Caco-2 (cell line): Measurements from ENCODE around the gene FN3K. TPM values are rescaled to one million over a fixed set of nuclear protein-coding genes. Genes with fewer than 3 reads are reported as not detected.

Experiments used
- BruUV-seq: library from RNA; stranded (reverse); fragments of 400-500 nt; replicated peaks from 2 replicates; lab custom pipeline; 2021; lab: Mats Ljungman, UMichigan
- CTCF ChIA-PET: fragments of 300-600 bp; sonication (Branson Sonifier 250); formaldehyde crosslinking; loops from one replicate; lab custom pipeline; 2022; ENCODE audit warnings: antibody characterized with exemption; lab: Charles Lee
- POLR2A ChIA-PET: fragments of 300-600 bp; sonication (Branson Sonifier 250); formaldehyde crosslinking; loops from one replicate; lab custom pipeline; 2022; ENCODE audit warnings: antibody characterized with exemption; lab: Charles Lee
- DNase-seq, 2 experiments: peaks; one replicate each; pipeline versions ENCODE4 v3.0.0 to v3.0.0-alpha.2; 2020 to 2022
- H3K27me3 ChIP-seq: replicated peaks from 2 replicates; pipeline ENCODE4 v1.6.0; 2011; ENCODE audit warnings: low read length; ENCODE audit not compliant: control insufficient read depth, insufficient read depth
- H3K36me3 ChIP-seq: 2 replicates; pipeline ENCODE4 v1.5.1; 2011; ENCODE audit warnings: low read length; ENCODE audit not compliant: control insufficient read depth, insufficient read depth
- H3K4me1 ChIP-seq: fragments of 250-450 bp; sonication (Bioruptor Pico); 2 replicates; pipeline ENCODE4 v1.5.1; 2020; ENCODE audit warnings: mild to moderate bottlenecking
- H3K4me3 ChIP-seq: 2 replicates; pipeline ENCODE4 v1.5.1; 2011; ENCODE audit warnings: low read depth, mild to moderate bottlenecking, control low read depth, low read length
- H3K9me3 ChIP-seq: fragments of 250-450 bp; sonication (Bioruptor Pico); 2 replicates; pipeline ENCODE4 v1.5.1; 2020; ENCODE audit warnings: mild to moderate bottlenecking, moderate library complexity
- H3K27ac Mint-ChIP-seq: one replicate; pipeline ENCODE4 v1.8.0; 2022; ENCODE audit warnings: mixed read lengths; ENCODE audit not compliant: unreplicated experiment
- H3K27me3 Mint-ChIP-seq: one replicate; pipeline ENCODE4 v1.8.0; 2022; ENCODE audit warnings: mixed read lengths; ENCODE audit not compliant: insufficient read depth, unreplicated experiment
- H3K36me3 Mint-ChIP-seq: one replicate; pipeline ENCODE4 v1.8.0; 2022; ENCODE audit warnings: mild to moderate bottlenecking, mixed read lengths; ENCODE audit not compliant: insufficient read depth, unreplicated experiment
- H3K4me1 Mint-ChIP-seq: one replicate; pipeline ENCODE4 v1.8.0; 2022; ENCODE audit warnings: low read depth, mixed read lengths; ENCODE audit not compliant: unreplicated experiment
- H3K4me3 Mint-ChIP-seq: one replicate; pipeline ENCODE4 v1.8.0; 2022; ENCODE audit warnings: mild to moderate bottlenecking, moderate library complexity, mixed read lengths; ENCODE audit not compliant: unreplicated experiment
- H3K9me3 Mint-ChIP-seq: one replicate; pipeline ENCODE4 v1.8.0; 2022; ENCODE audit warnings: mixed read lengths; ENCODE audit not compliant: unreplicated experiment
- intact Hi-C: fragments of 100-400 bp; cut with micrococcal nuclease; formaldehyde crosslinking; loops from one replicate; pipeline ENCODE4 v1.10.0; 2022; ENCODE audit not compliant: unreplicated experiment
- total RNA-seq: library from RNA; stranded (reverse); gene quantifications from 2 replicates; pipeline ENCODE4 v1.2.3, GENCODE V29; 2022
- TF ChIP-seq, protein P1 (sequence below), 2 experiments: fragments of 200-600 bp in 1 of 2; IDR thresholded peaks; 1 replicate in 1 of 2; 2 replicates in 1 of 2; pipeline versions ENCODE4 v1.5.1 to v1.8.0; 2011 to 2022; ENCODE audit warnings: antibody characterized with exemption in 1 of 2, control low read depth in 1 of 2, inconsistent platforms in 1 of 2, low read depth in 1 of 2, low read length in 1 of 2, mild to moderate bottlenecking in 1 of 2, moderate library complexity in 1 of 2; ENCODE audit not compliant: insufficient read depth in 1 of 2, severe bottlenecking in 1 of 2, unreplicated experiment in 1 of 2

FN3K gene
- total RNA-seq, 1 experiment from 2014 or later, result 55.7 TPM

DNA sequence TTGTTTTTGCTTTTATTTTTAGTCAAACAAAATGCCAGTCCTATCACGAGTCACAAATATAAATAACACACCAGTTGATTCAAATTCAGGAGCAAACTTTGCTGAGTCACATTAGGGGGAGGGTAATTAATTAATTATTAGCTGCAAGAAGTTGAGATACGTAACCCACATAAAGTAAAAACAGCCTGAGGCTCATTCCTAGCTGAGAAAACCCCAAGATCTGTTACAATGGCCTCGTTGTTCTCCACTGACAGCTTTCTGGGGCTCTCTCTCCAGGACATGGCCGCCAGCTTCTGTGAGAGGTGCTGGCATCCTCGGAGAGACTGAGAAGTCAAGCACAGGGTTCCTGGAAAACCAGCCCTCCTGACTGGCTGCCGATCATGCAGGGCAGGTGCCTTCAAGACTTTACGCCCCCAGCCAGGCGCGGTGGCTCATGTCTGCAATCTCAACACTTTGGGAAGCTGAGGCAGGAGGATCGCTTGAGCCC, 48.0 kb upstream of the FN3K start:
- no peak overlapping the region for H3K4me3 ChIP-seq
- DNase-seq, result no peak
- H3K36me3 ChIP-seq, result no peaks in the 10 kb centered on the region
- TF ChIP-seq, protein P1, sequence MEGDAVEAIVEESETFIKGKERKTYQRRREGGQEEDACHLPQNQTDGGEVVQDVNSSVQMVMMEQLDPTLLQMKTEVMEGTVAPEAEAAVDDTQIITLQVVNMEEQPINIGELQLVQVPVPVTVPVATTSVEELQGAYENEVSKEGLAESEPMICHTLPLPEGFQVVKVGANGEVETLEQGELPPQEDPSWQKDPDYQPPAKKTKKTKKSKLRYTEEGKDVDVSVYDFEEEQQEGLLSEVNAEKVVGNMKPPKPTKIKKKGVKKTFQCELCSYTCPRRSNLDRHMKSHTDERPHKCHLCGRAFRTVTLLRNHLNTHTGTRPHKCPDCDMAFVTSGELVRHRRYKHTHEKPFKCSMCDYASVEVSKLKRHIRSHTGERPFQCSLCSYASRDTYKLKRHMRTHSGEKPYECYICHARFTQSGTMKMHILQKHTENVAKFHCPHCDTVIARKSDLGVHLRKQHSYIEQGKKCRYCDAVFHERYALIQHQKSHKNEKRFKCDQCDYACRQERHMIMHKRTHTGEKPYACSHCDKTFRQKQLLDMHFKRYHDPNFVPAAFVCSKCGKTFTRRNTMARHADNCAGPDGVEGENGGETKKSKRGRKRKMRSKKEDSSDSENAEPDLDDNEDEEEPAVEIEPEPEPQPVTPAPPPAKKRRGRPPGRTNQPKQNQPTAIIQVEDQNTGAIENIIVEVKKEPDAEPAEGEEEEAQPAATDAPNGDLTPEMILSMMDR (IDR thresholded peaks at IDR 0.05; ENCODE audit: insufficient read depth in 1 of 2, low read depth in 1 of 2, low read length in 1 of 2, severe bottlenecking in 1 of 2, unreplicated experiment in 1 of 2), result no peak
- H3K36me3 Mint-ChIP-seq, result no peaks in the 10 kb centered on the region
- no TSS peak for BruUV-seq
- ChIA-PET CTCF (no interaction called here), POLR2A (no interaction called here)
- H3K27me3 ChIP-seq, result no peaks in the 10 kb centered on the region
- H3K27me3 Mint-ChIP-seq, result no peaks in the 10 kb centered on the region
- H3K4me3 Mint-ChIP-seq, result no peak overlapping the region
- intact Hi-C loops, result no loop called here
- H3K9me3 ChIP-seq, result peaks cover 5% of the 10 kb centered on the region; the same call in 1 of the 2 replicates
- H3K4me1 Mint-ChIP-seq, result no peaks in the 10 kb centered on the region
- no peak overlapping the region for H3K27ac Mint-ChIP-seq
- no peaks in the 10 kb centered on the region for H3K9me3 Mint-ChIP-seq
- H3K4me1 ChIP-seq, result no peaks in the 10 kb centered on the region

DNA sequence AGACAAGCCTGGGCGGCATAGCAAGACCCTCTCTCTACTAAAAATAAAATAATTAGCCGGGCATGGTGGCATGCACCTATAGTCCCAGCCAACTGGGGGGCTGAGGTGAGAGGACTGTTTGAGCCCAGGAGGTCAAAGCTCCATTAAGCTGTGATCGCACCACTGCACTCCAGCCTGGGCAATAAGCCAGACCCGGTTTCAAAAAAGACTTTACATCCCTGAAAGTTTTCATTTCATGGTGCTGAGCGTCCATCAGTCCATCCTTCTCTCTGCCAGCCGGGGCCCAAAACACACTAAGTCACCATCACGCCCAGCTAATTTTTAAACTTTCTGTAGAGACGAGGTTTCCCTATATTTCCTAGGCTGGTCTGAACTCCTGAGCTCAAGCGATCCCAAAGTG, 47.5 kb upstream of the FN3K start:
- Histone ChIP-seq H3K4me1 (no peaks in the 10 kb centered on the region), H3K9me3 (peaks cover under 1% of the 10 kb centered on the region; the same call in 1 of the 2 replicates), H3K36me3 (no peaks in the 10 kb centered on the region), H3K4me3 (no peak overlapping the region), H3K27me3 (no peaks in the 10 kb centered on the region)
- ChIA-PET POLR2A (no interaction called here), CTCF (no interaction called here)
- TF ChIP-seq, protein P1 (IDR thresholded peaks at IDR 0.05; ENCODE audit: insufficient read depth in 1 of 2, low read depth in 1 of 2, low read length in 1 of 2, severe bottlenecking in 1 of 2, unreplicated experiment in 1 of 2), result no peak
- Mint-ChIP-seq H3K36me3 (no peaks in the 10 kb centered on the region), H3K9me3 (no peaks in the 10 kb centered on the region), H3K27ac (no peak overlapping the region), H3K4me3 (no peak overlapping the region), H3K27me3 (no peaks in the 10 kb centered on the region), H3K4me1 (no peaks in the 10 kb centered on the region)
- intact Hi-C loops, result no loop called here
- no peak for DNase-seq
- BruUV-seq, result no TSS peak

DNA sequence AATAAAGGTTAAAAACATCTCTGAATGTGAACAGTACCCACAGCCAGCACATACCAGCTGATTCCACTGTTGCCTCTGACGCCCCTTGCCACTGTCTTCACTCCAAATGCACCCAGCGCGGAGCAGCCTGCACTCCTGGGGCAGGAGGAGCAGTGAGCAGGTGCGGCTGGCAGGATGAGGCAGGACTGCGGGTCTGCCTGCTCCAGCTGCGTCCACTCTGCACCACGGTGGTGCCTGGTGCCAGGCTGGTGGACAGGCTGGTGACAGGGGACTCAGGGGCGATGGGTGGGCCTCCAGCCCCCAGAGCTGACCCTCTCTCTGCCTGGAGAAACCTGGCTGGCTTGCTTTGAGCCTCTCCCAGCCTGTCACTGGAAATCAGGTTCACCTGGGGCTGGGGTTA, 46.3 kb upstream of the FN3K start:
- H3K27me3 ChIP-seq, result no peaks in the 10 kb centered on the region
- H3K36me3 ChIP-seq, result no peaks in the 10 kb centered on the region
- ChIA-PET CTCF (no interaction called here), POLR2A (no interaction called here)
- no TSS peak for BruUV-seq
- no peaks in the 10 kb centered on the region for H3K36me3 Mint-ChIP-seq
- H3K4me1 ChIP-seq, result no peaks in the 10 kb centered on the region
- no peak overlapping the region for H3K27ac Mint-ChIP-seq
- H3K4me3 ChIP-seq, result no peak overlapping the region
- TF ChIP-seq, protein P1 (IDR thresholded peaks at IDR 0.05; ENCODE audit: insufficient read depth in 1 of 2, low read depth in 1 of 2, low read length in 1 of 2, severe bottlenecking in 1 of 2, unreplicated experiment in 1 of 2), result no peak
- H3K9me3 Mint-ChIP-seq, result peaks cover 1% of the 10 kb centered on the region
- no peaks in the 10 kb centered on the region for H3K4me1 Mint-ChIP-seq
- H3K9me3 ChIP-seq, result peaks cover under 1% of the 10 kb centered on the region; the same call in 1 of the 2 replicates
- DNase-seq, result no peak
- intact Hi-C loops, result no loop called here
- H3K4me3 Mint-ChIP-seq, result no peak overlapping the region
- no peaks in the 10 kb centered on the region for H3K27me3 Mint-ChIP-seq
